Thoracic aorta (tissue), 2 donors: ENCODE data around the gene KIRREL1. TPM values are rescaled to one million over a fixed set of nuclear protein-coding genes. Genes with fewer than 3 reads are reported as not detected.

Experiments used
- ATAC-seq: fragments of 150-250 bp; one replicate; pipeline ENCODE4 v1.8.0; 2017; ENCODE audit warnings: low read depth; ENCODE audit not compliant: insufficient number of reproducible peaks, low FRiP score
- DNase-seq: peaks from one replicate; pipeline ENCODE4 v3.0.0-alpha.2; 2020; ENCODE audit warnings: low spot score
- H3K27ac ChIP-seq, 2 donors: fragments of 200-600 bp; sonication (generic); 1 replicate in 1 of 2; 2 replicates in 1 of 2; pipeline ENCODE4 v1.5.1; 2016; ENCODE audit warnings: mild to moderate bottlenecking in 2 of 2, moderate library complexity in 2 of 2
- H3K27me3 ChIP-seq: fragments of 200-600 bp; sonication (generic); replicated peaks from 2 replicates; pipeline ENCODE4 v1.6.0; 2016; ENCODE audit warnings: mild to moderate bottlenecking; ENCODE audit not compliant: insufficient read depth
- H3K36me3 ChIP-seq: fragments of 200-600 bp; sonication (generic); one replicate; pipeline ENCODE4 v1.5.1; 2016
- H3K4me1 ChIP-seq, 2 donors: fragments of 200-600 bp; sonication (generic); 1 replicate in 1 of 2; 2 replicates in 1 of 2; pipeline versions ENCODE4 v1.5.1 to v1.6.0; 2016; ENCODE audit warnings: low read depth in 2 of 2, mild to moderate bottlenecking in 1 of 2; ENCODE audit not compliant: control insufficient read depth in 1 of 2
- H3K4me3 ChIP-seq: fragments of 200-600 bp; sonication (generic); 2 replicates; pipeline ENCODE4 v1.5.1; 2016; ENCODE audit warnings: mild to moderate bottlenecking
- H3K9me3 ChIP-seq: fragments of 200-600 bp; sonication (generic); 2 replicates; pipeline ENCODE4 v1.5.1; 2016
- total RNA-seq, 2 donors: library from RNA; depleted of rRNA; stranded (reverse); fragments of >200 nt; gene quantifications; one replicate each; pipeline versions ENCODE4 v1.1.0 to v1.2.3, GENCODE V29; 2016
- TF ChIP-seq, protein P1 (sequence below): fragments of 200-600 bp; sonication (generic); IDR thresholded peaks from one replicate; pipeline ENCODE4 v1.5.1; 2019; ENCODE audit warnings: antibody characterized with exemption

The KIRREL1 gene
- total RNA-seq, 2 donors from 2014 or later, result 111 to 136 TPM

DNA sequence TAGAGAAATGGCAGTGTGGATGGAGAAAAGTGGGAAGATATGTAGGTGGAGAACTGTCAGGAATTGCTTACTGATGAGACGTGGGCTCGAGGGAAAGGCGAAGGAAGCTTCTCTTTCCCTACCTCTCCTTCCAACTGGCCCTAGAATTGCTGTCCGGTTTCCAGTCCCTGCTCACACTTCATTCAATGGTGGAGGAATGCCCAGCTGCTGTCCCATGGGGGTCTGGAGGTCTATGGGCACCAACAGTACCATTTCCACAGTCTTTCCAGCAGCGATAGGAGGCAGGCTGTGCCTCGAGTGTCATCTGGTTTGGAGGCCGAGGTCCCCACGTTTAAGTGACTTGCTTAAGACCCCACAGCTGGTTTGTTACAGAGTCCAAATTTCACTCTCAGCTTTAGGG, 155.7 kb downstream of the KIRREL1 start:
- Histone ChIP-seq H3K27me3 (no peaks in the 10 kb centered on the region), H3K27ac (peak overlapping the region; percentile 47 to 65), H3K36me3 (no peaks in the 10 kb centered on the region), H3K4me3 (peak overlapping the region; percentile 68), H3K4me1 (peaks cover 7 to 17% of the 10 kb centered on the region in 2 donors), H3K9me3 (no peaks in the 10 kb centered on the region)
- DNase-seq (no peak), ATAC-seq (no peak)
- TF ChIP-seq, protein P1, sequence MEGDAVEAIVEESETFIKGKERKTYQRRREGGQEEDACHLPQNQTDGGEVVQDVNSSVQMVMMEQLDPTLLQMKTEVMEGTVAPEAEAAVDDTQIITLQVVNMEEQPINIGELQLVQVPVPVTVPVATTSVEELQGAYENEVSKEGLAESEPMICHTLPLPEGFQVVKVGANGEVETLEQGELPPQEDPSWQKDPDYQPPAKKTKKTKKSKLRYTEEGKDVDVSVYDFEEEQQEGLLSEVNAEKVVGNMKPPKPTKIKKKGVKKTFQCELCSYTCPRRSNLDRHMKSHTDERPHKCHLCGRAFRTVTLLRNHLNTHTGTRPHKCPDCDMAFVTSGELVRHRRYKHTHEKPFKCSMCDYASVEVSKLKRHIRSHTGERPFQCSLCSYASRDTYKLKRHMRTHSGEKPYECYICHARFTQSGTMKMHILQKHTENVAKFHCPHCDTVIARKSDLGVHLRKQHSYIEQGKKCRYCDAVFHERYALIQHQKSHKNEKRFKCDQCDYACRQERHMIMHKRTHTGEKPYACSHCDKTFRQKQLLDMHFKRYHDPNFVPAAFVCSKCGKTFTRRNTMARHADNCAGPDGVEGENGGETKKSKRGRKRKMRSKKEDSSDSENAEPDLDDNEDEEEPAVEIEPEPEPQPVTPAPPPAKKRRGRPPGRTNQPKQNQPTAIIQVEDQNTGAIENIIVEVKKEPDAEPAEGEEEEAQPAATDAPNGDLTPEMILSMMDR, result no peak

Other genes starting within 250 kb of the KIRREL1 start
- gene FCRL2, start 216.5 kb upstream of the KIRREL1 start, total RNA-seq, result not detected
- gene FCRL1, start 173.5 kb upstream of the KIRREL1 start, total RNA-seq, result 1 to 10 TPM in 1 of 2 donors, not detected in 1; 1.8 TPM
- gene CD5L, start 151.8 kb upstream of the KIRREL1 start, total RNA-seq, result under 1 TPM in 1 of 2 donors, not detected in 1; 0.28 TPM
- gene CD1D, start 187.2 kb downstream of the KIRREL1 start, total RNA-seq, result 1 to 10 TPM; 1.9 to 2.4 TPM